Mucosa of descending colon (tissue), 3 donors: ENCODE data around the gene PPM1G. TPM values are rescaled to one million over a fixed set of nuclear protein-coding genes. Genes with fewer than 3 reads are reported as not detected.
"Not testable (repeated sequence)": the region's sequence is repeated elsewhere in the genome, so short reads cannot be mapped to it uniquely, and the experiment has no call there.

ENCODE experiments used
- ATAC-seq: fragments of 200-7000 bp; cut with Tn5 transposase; one replicate; pipeline ENCODE4 v1.9.1; 2020; ENCODE audit warnings: mild to moderate bottlenecking, moderate library complexity
- DNase-seq, 3 donors: peaks; one replicate each; pipeline ENCODE4 v3.0.0-alpha.2; 2020
- H3K36me3 ChIP-seq: fragments of 200-600 bp; one replicate; pipeline ENCODE4 v1.8.0; 2021; ENCODE audit warnings: low read depth, mild to moderate bottlenecking
- H3K4me1 ChIP-seq: fragments of 200-600 bp; one replicate; pipeline ENCODE4 v1.8.0; 2021; ENCODE audit warnings: low read depth, mild to moderate bottlenecking
- H3K4me3 ChIP-seq: fragments of 200-600 bp; one replicate; pipeline ENCODE4 v1.8.0; 2021; ENCODE audit warnings: mild to moderate bottlenecking
- H3K9me3 ChIP-seq: fragments of 200-600 bp; one replicate; pipeline ENCODE4 v1.8.0; 2021; ENCODE audit warnings: mild to moderate bottlenecking
- intact Hi-C, 2 donors: fragments of 100-400 bp; cut with DNase I in 1 of 2; cut with micrococcal nuclease in 1 of 2; formaldehyde crosslinking; loops; one replicate each; pipeline versions ENCODE4 v1.11.0 to v1.11.1; 2022; cut with DNase I, micrococcal nuclease
- total RNA-seq, 3 donors: library from RNA; stranded (reverse); fragmentation: NEBNext Ultra II Directional in 2 of 3; extraction: Animal tissue kit (Norgen Biotek cat#: 25700) in 2 of 3; gene quantifications; one replicate each; pipeline versions ENCODE4 v1.2.1 to v1.2.4, GENCODE V29; 2021 to 2023
- TF ChIP-seq, protein P1 (sequence below): fragments of 200-600 bp; IDR thresholded peaks from one replicate; pipeline ENCODE4 v1.8.0; 2022; ENCODE audit warnings: antibody characterized with exemption, mild to moderate bottlenecking
- donor health status: DM: no; HTN: no; CAD: no; lungs with moderate emphysema.
- donor health status: DM: no; HTN: no; CAD: no.
- donor health status: DM: no; HTN: yes; CAD: no.

PPM1G gene
- total RNA-seq, 3 donors from 2014 or later: 53.4 to 64.1 (median 59.6) TPM

DNA sequence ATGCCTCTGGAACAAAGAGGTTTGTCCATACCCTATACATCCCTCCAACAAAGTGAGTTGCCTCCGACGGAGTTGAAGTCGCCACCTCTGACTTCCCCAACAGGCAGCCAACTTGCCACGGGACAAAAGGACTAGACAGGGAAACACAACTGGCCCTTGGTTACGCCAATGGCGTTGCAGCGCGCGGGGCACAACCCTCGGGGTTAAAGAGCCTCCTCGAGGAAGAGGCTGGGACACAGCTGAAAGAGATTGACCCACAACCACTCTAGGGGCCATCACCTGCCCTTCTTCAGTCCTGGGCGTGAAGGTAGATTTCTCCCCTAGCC, 53.4 kb downstream of the PPM1G start:
- DNase-seq (peak; percentile 74 to 83 (median 77)), ATAC-seq (peak; percentile 61)
- H3K36me3 ChIP-seq: no peaks in the 10 kb centered on the region
- peaks cover 41% of the 10 kb centered on the region for H3K4me1 ChIP-seq
- intact Hi-C loops: no loop called here
- peak overlapping the region; percentile 49 for H3K4me3 ChIP-seq
- H3K9me3 ChIP-seq: no peaks in the 10 kb centered on the region
- TF ChIP-seq, protein P1, sequence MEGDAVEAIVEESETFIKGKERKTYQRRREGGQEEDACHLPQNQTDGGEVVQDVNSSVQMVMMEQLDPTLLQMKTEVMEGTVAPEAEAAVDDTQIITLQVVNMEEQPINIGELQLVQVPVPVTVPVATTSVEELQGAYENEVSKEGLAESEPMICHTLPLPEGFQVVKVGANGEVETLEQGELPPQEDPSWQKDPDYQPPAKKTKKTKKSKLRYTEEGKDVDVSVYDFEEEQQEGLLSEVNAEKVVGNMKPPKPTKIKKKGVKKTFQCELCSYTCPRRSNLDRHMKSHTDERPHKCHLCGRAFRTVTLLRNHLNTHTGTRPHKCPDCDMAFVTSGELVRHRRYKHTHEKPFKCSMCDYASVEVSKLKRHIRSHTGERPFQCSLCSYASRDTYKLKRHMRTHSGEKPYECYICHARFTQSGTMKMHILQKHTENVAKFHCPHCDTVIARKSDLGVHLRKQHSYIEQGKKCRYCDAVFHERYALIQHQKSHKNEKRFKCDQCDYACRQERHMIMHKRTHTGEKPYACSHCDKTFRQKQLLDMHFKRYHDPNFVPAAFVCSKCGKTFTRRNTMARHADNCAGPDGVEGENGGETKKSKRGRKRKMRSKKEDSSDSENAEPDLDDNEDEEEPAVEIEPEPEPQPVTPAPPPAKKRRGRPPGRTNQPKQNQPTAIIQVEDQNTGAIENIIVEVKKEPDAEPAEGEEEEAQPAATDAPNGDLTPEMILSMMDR: no peak

DNA sequence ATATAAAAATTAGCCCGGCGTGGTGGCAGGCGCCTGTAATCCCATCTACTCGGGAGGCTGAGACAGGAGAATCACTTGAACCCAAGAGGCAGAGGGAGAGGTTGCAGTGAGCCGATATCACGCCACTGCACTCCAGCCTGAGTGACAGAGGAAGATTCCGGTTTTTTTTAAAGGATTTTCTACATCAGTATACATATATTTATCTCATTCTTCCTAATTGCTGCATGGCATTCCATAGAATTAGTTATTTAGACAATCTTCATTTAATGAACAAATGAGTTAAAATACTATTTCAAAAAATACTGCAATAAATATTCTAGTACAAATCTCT, 54.8 kb downstream of the PPM1G start:
- TF ChIP-seq, protein P1: no peak
- intact Hi-C loops: no loop called here
- H3K4me1 ChIP-seq: peaks cover 41% of the 10 kb centered on the region
- H3K9me3 ChIP-seq: no peaks in the 10 kb centered on the region
- no peak for DNase-seq
- no peak for ATAC-seq
- H3K4me3 ChIP-seq: no peak overlapping the region
- no peaks in the 10 kb centered on the region for H3K36me3 ChIP-seq

DNA sequence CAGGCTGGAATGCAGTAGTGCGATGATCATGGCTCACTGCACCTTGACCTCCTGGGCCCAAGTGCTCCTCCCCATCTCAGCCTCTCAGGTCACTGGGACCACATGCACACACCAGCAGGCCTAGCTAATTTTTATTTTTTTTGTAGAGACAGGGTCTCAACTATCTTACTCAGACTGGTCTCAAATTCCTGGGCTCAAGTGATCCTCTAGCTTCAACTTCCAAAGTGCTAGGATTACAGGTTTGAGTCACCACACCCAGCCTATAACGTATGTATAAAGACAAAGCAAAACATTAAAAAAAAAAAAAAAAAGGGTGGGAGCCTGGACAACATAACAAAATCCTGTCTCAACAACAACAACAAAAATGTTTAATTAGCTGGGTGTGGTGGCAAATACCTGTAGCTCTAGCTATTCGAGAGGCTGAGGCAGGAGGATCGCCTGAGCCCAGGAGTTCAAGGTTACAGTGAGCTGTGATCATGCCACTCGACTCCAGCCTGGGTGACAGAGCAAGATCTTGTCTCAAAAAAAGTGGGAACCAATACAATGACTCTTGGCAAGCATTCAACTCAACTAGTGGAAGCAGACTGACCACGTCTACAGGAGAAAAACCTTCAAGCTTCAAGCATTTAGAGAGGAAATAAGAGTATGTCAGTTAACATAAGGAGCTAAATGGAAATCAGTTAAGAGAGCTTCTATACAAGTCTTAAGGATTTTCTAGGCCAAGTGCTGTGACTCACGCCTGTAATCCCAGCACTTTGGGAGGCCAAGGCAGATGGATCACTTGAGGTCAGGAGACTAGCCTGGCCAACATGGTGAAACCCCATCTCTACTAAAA, 55.4 kb downstream of the PPM1G start:
- H3K36me3 ChIP-seq: no peaks in the 10 kb centered on the region
- intact Hi-C loops: no loop called here
- H3K4me3 ChIP-seq: no peak overlapping the region
- DNase-seq (no peak), ATAC-seq (no peak)
- H3K9me3 ChIP-seq: no peaks in the 10 kb centered on the region
- peaks cover 41% of the 10 kb centered on the region for H3K4me1 ChIP-seq
- TF ChIP-seq, protein P1: no peak

- H3K4me1 ChIP-seq: peaks cover 41% of the 10 kb centered on the region
- ATAC-seq, H3K36me3 ChIP-seq, H3K4me3 ChIP-seq, intact Hi-C loops, DNase-seq, H3K9me3 ChIP-seq: not testable (repeated sequence)
These were observed 56.0 kb downstream of the PPM1G start for GRCh38 chr2:27353386-27353761.

DNA sequence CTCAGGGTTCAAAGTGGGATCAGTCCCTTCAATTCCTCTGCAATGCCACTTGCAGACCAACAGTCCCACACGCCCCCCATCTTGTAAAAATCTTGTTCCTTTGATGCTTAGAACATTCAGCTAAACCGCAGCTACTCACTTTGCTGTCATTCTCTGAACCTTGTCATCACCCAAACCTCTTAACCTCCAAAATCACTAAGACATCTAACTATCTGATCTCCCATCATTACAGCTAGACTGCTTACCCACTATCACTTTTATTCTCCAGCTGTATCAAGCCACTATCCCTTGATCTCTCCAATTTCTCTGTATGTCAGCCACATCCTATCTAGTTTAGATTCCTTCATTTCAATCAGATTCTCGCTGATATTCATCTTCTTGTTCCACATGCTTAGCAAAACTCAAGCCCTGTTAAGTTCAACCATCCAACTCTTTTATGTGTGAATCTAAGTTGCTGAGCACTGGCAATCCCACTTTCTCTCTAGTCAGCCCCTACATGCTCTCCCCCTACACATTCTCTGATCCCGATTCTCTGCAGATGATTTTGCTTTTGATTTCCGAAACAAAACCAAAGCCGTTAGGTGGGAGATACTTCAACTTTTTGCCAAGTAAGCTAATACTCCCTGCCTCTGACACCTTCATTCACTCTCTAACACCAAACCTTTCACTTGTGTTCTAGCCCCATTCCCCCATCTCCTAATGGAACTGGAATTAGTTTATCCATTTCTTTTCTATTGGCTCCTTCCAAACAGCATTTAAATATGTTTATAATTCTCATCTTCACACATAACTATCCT, 57.4 kb downstream of the PPM1G start:
- no peaks in the 10 kb centered on the region for H3K36me3 ChIP-seq
- intact Hi-C loops: no loop called here
- TF ChIP-seq, protein P1: no peak
- DNase-seq: no peak
- H3K4me3 ChIP-seq: no peak overlapping the region
- peaks cover 31% of the 10 kb centered on the region for H3K4me1 ChIP-seq
- ATAC-seq: no peak
- H3K9me3 ChIP-seq: no peaks in the 10 kb centered on the region

- peaks cover 25% of the 10 kb centered on the region for H3K4me1 ChIP-seq
- no peak for ATAC-seq
- no peaks in the 10 kb centered on the region for H3K9me3 ChIP-seq
- intact Hi-C loops: no loop called here
- TF ChIP-seq, protein P1: no peak
- H3K4me3 ChIP-seq: no peak overlapping the region
- H3K36me3 ChIP-seq: no peaks in the 10 kb centered on the region
- no peak for DNase-seq
These were observed 59.2 kb downstream of the PPM1G start for GRCh38 chr2:27350106-27350693.
